ENCODE measurements around the gene CCDC13. TPM values are rescaled to one million over a fixed set of nuclear protein-coding genes. Genes with fewer than 3 reads are reported as not detected.

CCDC13 gene
- polyA plus RNA-seq, 1 donor from 2014 or later, result 6.5 TPM

DNA sequence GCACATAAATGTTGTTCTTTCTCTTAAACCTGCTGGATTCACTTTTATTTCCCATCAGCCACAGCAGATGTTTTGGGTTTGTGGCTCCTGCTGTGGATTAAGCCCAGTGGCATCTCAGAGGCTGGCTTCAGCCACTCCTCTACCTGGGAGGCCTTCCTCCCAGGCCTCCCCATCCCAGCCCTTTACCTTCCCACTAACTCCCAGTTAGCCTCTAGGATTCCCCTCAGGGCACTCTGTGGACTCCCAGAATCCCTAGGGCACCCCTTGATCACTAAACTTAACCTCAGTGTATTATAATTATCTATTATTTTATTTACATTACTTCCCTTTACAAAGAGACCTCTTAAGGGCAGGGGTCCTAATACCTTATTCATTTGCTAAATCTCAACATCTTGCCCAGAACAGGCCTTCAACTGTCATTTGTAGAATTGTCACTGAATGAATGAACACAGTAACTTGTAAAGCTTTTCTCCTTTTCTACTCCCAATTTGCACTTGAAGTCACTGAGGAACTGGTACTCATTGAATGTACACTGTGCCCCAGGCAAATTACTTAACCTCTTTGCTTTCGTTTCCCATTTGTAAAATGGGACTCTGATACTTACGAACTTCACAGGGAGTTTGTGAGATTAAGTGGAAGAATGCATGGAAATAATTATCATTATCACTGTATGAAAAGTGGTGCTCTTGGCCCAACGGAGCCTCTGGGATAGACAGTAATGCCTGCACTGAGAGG lies 8.3 kb downstream of the CCDC13 start:
- no peaks in the 10 kb centered on the region for H3K27me3 ChIP-seq (ENCODE audit: insufficient read depth, low read depth, low read length)
- H3K36me3 ChIP-seq (ENCODE audit: insufficient read depth, low read length), result no peaks in the 10 kb centered on the region
- no peak overlapping the region for H2AFZ ChIP-seq (ENCODE audit: low read depth, low read length)
- H3K9me3 ChIP-seq (ENCODE audit: low read length), result no peaks in the 10 kb centered on the region
- no peak overlapping the region for H3K4me3 ChIP-seq (ENCODE audit: low read length)
- no peaks in the 10 kb centered on the region for H3F3A ChIP-seq (ENCODE audit: insufficient read depth, low read length, poor library complexity, severe bottlenecking)
- no peak overlapping the region for H3K4me2 ChIP-seq (ENCODE audit: low read length)
- H4K20me1 ChIP-seq (ENCODE audit: insufficient read depth), result no peaks in the 10 kb centered on the region
- no peaks in the 10 kb centered on the region for H3K79me2 ChIP-seq (replicated peaks; ENCODE audit: insufficient read depth, low read length)
- no peak overlapping the region for H3K27ac ChIP-seq (ENCODE audit: low read length)
- no peak overlapping the region for H3K9ac ChIP-seq (ENCODE audit: low read length)
- H3K9me2 ChIP-seq (ENCODE audit: insufficient read depth, low read length), result no peaks in the 10 kb centered on the region
- no peak for TF ChIP-seq MXI1 (conservative IDR thresholded peaks at IDR 0.05; ENCODE audit: poor library complexity, severe bottlenecking)
- no peak for TF ChIP-seq RAD21 (conservative IDR thresholded peaks at IDR 0.05)
- TF ChIP-seq POLR2AphosphoS5 (IDR thresholded peaks at IDR 0.05), result no peak
- TF ChIP-seq EP300 (conservative IDR thresholded peaks at IDR 0.05; ENCODE audit: poor library complexity, severe bottlenecking), result no peak
- no peak for TF ChIP-seq EZH2 (IDR thresholded peaks at IDR 0.05; ENCODE audit: borderline replicate concordance, insufficient read depth, low read length, poor library complexity, severe bottlenecking)
- TF ChIP-seq SMC3 (conservative IDR thresholded peaks at IDR 0.05; ENCODE audit: poor library complexity), result no peak
- TF ChIP-seq TAF1 (IDR thresholded peaks at IDR 0.05; ENCODE audit: low read depth), result no peak
- TF ChIP-seq, protein P1, sequence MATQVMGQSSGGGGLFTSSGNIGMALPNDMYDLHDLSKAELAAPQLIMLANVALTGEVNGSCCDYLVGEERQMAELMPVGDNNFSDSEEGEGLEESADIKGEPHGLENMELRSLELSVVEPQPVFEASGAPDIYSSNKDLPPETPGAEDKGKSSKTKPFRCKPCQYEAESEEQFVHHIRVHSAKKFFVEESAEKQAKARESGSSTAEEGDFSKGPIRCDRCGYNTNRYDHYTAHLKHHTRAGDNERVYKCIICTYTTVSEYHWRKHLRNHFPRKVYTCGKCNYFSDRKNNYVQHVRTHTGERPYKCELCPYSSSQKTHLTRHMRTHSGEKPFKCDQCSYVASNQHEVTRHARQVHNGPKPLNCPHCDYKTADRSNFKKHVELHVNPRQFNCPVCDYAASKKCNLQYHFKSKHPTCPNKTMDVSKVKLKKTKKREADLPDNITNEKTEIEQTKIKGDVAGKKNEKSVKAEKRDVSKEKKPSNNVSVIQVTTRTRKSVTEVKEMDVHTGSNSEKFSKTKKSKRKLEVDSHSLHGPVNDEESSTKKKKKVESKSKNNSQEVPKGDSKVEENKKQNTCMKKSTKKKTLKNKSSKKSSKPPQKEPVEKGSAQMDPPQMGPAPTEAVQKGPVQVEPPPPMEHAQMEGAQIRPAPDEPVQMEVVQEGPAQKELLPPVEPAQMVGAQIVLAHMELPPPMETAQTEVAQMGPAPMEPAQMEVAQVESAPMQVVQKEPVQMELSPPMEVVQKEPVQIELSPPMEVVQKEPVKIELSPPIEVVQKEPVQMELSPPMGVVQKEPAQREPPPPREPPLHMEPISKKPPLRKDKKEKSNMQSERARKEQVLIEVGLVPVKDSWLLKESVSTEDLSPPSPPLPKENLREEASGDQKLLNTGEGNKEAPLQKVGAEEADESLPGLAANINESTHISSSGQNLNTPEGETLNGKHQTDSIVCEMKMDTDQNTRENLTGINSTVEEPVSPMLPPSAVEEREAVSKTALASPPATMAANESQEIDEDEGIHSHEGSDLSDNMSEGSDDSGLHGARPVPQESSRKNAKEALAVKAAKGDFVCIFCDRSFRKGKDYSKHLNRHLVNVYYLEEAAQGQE (IDR thresholded peaks at IDR 0.05; ENCODE audit: borderline replicate concordance), result no peak
- TF ChIP-seq, protein P2, sequence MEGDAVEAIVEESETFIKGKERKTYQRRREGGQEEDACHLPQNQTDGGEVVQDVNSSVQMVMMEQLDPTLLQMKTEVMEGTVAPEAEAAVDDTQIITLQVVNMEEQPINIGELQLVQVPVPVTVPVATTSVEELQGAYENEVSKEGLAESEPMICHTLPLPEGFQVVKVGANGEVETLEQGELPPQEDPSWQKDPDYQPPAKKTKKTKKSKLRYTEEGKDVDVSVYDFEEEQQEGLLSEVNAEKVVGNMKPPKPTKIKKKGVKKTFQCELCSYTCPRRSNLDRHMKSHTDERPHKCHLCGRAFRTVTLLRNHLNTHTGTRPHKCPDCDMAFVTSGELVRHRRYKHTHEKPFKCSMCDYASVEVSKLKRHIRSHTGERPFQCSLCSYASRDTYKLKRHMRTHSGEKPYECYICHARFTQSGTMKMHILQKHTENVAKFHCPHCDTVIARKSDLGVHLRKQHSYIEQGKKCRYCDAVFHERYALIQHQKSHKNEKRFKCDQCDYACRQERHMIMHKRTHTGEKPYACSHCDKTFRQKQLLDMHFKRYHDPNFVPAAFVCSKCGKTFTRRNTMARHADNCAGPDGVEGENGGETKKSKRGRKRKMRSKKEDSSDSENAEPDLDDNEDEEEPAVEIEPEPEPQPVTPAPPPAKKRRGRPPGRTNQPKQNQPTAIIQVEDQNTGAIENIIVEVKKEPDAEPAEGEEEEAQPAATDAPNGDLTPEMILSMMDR (IDR thresholded peaks at IDR 0.05; ENCODE audit: poor library complexity, severe bottlenecking), result no peak

DNA sequence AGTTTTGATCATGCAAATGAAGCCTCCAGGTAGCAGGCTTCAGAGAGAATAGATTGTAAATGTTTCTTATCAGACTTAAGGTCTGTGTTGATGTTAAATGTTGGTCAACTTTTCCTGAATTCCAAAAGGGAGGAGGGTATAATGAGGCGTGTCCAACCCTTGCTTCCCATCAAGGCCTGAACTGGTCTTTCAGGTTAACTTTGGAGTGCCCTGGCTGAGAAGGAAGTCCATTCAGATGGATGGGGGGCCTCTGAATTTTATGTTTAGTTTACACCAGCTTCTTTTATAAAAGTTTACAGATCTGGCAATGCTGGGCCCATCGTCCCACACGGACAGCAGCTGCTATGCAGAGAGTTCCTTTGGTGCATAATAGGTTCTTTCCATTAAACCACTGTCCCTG lies 8.9 kb downstream of the CCDC13 start:
- Histone ChIP-seq H3K9ac (ENCODE audit: low read length) (no peak overlapping the region), H3K9me3 (ENCODE audit: low read length) (no peaks in the 10 kb centered on the region), H3K27me3 (ENCODE audit: insufficient read depth, low read depth, low read length) (no peaks in the 10 kb centered on the region), H3K79me2 (replicated peaks; ENCODE audit: insufficient read depth, low read length) (no peaks in the 10 kb centered on the region), H2AFZ (ENCODE audit: low read depth, low read length) (no peak overlapping the region), H3F3A (ENCODE audit: insufficient read depth, low read length, poor library complexity, severe bottlenecking) (no peaks in the 10 kb centered on the region), H3K27ac (ENCODE audit: low read length) (no peak overlapping the region), H3K4me2 (ENCODE audit: low read length) (no peak overlapping the region), H3K9me2 (ENCODE audit: insufficient read depth, low read length) (no peaks in the 10 kb centered on the region), H4K20me1 (ENCODE audit: insufficient read depth) (no peaks in the 10 kb centered on the region), H3K4me3 (ENCODE audit: low read length) (no peak overlapping the region), H3K36me3 (ENCODE audit: insufficient read depth, low read length) (no peaks in the 10 kb centered on the region)
- TF ChIP-seq TAF1 (IDR thresholded peaks at IDR 0.05; ENCODE audit: low read depth) (no peak), EZH2 (IDR thresholded peaks at IDR 0.05; ENCODE audit: borderline replicate concordance, insufficient read depth, low read length, poor library complexity, severe bottlenecking) (no peak), SMC3 (conservative IDR thresholded peaks at IDR 0.05; ENCODE audit: poor library complexity) (no peak), MXI1 (conservative IDR thresholded peaks at IDR 0.05; ENCODE audit: poor library complexity, severe bottlenecking) (no peak), RAD21 (conservative IDR thresholded peaks at IDR 0.05) (no peak), POLR2AphosphoS5 (IDR thresholded peaks at IDR 0.05) (no peak), EP300 (conservative IDR thresholded peaks at IDR 0.05; ENCODE audit: poor library complexity, severe bottlenecking) (no peak)
- TF ChIP-seq, protein P2 (IDR thresholded peaks at IDR 0.05; ENCODE audit: poor library complexity, severe bottlenecking), result no peak
- TF ChIP-seq, protein P1 (IDR thresholded peaks at IDR 0.05; ENCODE audit: borderline replicate concordance), result no peak

Data from neural cell (in vitro differentiated cells).